HUES64 (cell line): ENCODE measurements around the gene MED12.
A peak's percentile ranks its signal among the peaks of the same experiment; 100 is the strongest.

Source experiments
- H3K27ac ChIP-seq: 2 replicates; pipeline ENCODE4 v1.7.0; 2013; ENCODE audit warnings: low read depth, low read length, inconsistent platforms
- H3K27me3 ChIP-seq: 2 replicates; pipeline ENCODE4 v1.6.1; 2013; ENCODE audit warnings: mild to moderate bottlenecking, low read length; ENCODE audit not compliant: insufficient read depth
- H3K36me3 ChIP-seq: 2 replicates; pipeline ENCODE4 v1.6.1; 2013; ENCODE audit warnings: mild to moderate bottlenecking, low read length; ENCODE audit not compliant: insufficient read depth
- H3K4me1 ChIP-seq: 2 replicates; pipeline ENCODE4 v1.6.1; 2013; ENCODE audit warnings: mild to moderate bottlenecking, low read length, moderate library complexity; ENCODE audit not compliant: insufficient read depth
- H3K4me3 ChIP-seq: 2 replicates; pipeline ENCODE4 v1.5.1; 2013; ENCODE audit warnings: mild to moderate bottlenecking, low read length, moderate library complexity
- H3K9ac ChIP-seq: 2 replicates; pipeline ENCODE4 v1.6.1; 2013; ENCODE audit warnings: mild to moderate bottlenecking, low read depth, low read length
- H3K9me3 ChIP-seq: 2 replicates; pipeline ENCODE4 v1.6.1; 2013; ENCODE audit warnings: low read depth, low read length; ENCODE audit not compliant: insufficient read depth
- WGBS: fragments of 150-250, 120-280 bp; methylation state at CpG from one replicate; pipeline ENCODE4 v1.1.7; 2013; ENCODE audit warnings: missing lambda C conversion rate; 5-methylcytosine and 5-hydroxymethylcytosine counted together

MED12 gene

GRCh38 chrX:71143508-71143907, 25.1 kb downstream of the MED12 start:
- 89% methylated on average over 6 of the region's 6 CpGs for WGBS
- no peak overlapping the region for H3K27ac ChIP-seq

DNA sequence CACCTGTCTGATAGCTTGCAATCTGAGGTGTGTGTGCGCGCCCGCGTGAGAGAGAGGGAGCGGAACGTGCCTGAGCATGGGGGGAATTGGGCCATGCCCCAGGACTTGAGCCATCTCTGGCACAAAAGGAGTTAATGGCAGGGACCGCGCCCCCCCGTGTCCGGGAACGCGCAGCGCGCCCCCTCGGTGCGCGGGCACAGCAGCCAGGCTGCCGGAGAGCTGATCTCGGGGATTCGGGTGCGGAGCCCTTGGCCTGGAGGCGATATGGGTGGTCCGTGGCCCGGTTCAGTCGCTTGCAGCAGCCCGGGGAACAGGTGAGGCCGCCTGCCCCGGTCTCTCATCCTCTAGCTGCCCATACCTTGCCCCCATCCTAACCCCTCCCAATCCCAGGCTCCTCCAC, 26.3 kb downstream of the MED12 start, which contains the start of gene NLGN3:
TSS of gene NLGN3 (plus strand) at position 191 of the 400 bp plus-strand sequence. CDS start 2,909 bp downstream, outside the sequence.
- H3K9ac ChIP-seq, result 0 out of 2 replicates have a peak within 1 kb of the TSS, but pooled peaks have one; percentile 36
- peaks cover 16% of the 10 kb centered on the region; the same call in 1 of the 2 replicates for H3K4me1 ChIP-seq
- WGBS, result 2% methylated on average over 28 of the region's 28 CpGs
- peak within 1 kb of the TSS; percentile 67 for H3K4me3 ChIP-seq
- H3K27me3 ChIP-seq, result no peaks in the 10 kb centered on the region
- H3K27ac ChIP-seq, result no peak within 1 kb of the TSS
- no peaks in the 10 kb centered on the region for H3K9me3 ChIP-seq
- peaks cover 11% of the 10 kb centered on the region; the same call in 1 of the 2 replicates for H3K36me3 ChIP-seq

More at GRCh38 chrX:71143508-71143907, 25.1 kb downstream of the MED12 start:
- no peak overlapping the region for H3K4me3 ChIP-seq
- H3K4me1 ChIP-seq, result peaks cover 16% of the 10 kb centered on the region; the same call in 1 of the 2 replicates
- H3K9ac ChIP-seq, result no peak overlapping the region
- H3K36me3 ChIP-seq, result peaks cover 18% of the 10 kb centered on the region
- H3K27me3 ChIP-seq, result no peaks in the 10 kb centered on the region
- no peaks in the 10 kb centered on the region for H3K9me3 ChIP-seq

DNA sequence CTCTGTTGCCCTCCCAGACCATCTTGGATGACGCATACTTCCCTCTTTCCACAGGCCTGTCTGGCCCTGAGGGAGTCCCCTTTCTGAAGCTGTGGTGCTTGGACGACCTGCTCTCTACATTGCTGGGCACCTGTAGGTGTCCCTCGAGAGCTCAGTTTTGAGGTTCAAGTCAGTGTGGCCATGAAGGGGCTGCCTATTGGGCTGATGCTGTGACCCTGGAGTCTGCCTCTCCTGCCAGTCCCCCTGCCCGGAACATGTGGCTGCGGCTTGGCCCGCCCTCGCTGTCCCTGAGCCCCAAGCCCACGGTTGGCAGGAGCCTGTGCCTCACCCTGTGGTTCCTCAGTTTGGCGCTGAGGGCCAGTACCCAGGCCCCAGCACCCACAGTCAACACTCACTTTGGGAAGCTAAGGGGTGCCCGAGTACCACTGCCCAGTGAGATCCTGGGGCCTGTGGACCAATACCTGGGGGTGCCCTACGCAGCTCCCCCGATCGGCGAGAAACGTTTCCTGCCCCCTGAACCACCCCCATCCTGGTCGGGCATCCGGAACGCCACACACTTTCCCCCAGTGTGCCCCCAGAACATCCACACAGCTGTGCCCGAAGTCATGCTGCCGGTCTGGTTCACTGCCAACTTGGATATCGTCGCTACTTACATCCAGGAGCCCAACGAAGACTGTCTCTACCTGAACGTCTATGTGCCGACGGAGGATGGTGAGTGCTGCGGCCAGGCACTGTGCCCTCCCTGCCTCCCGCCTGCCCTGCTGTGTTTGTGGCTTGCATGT, 29.3 kb downstream of the MED12 start:
- Histone ChIP-seq H3K4me3 (no peak overlapping the region), H3K27me3 (no peaks in the 10 kb centered on the region), H3K36me3 (no peaks in the 10 kb centered on the region), H3K27ac (no peak overlapping the region), H3K4me1 (peaks cover 16% of the 10 kb centered on the region; the same call in 1 of the 2 replicates), H3K9ac (no peak overlapping the region), H3K9me3 (no peaks in the 10 kb centered on the region)
- 89% methylated on average over 28 of the region's 28 CpGs for WGBS

- Histone ChIP-seq H3K4me1 (peaks cover 16% of the 10 kb centered on the region; the same call in 1 of the 2 replicates), H3K36me3 (no peaks in the 10 kb centered on the region), H3K9me3 (no peaks in the 10 kb centered on the region), H3K9ac (no peak overlapping the region), H3K27ac (no peak overlapping the region), H3K27me3 (no peaks in the 10 kb centered on the region), H3K4me3 (no peak overlapping the region)
- 80% methylated on average over 7 of the region's 8 CpGs for WGBS
Measured at GRCh38 chrX:71148278-71148663, 29.9 kb downstream of the MED12 start.

- H3K27me3 ChIP-seq, result no peaks in the 10 kb centered on the region
- H3K9me3 ChIP-seq, result no peaks in the 10 kb centered on the region
- no peak overlapping the region for H3K9ac ChIP-seq
- no peaks in the 10 kb centered on the region for H3K36me3 ChIP-seq
- H3K4me3 ChIP-seq, result no peak overlapping the region
- no peak overlapping the region for H3K27ac ChIP-seq
- peaks cover 11% of the 10 kb centered on the region; the same call in 1 of the 2 replicates for H3K4me1 ChIP-seq
- 80% methylated on average over 7 of the region's 7 CpGs for WGBS
Measured at GRCh38 chrX:71151366-71151765, 33.0 kb downstream of the MED12 start.

- no peak overlapping the region for H3K9ac ChIP-seq
- H3K4me1 ChIP-seq, result no peaks in the 10 kb centered on the region
- H3K27me3 ChIP-seq, result no peaks in the 10 kb centered on the region
- no peak overlapping the region for H3K27ac ChIP-seq
- H3K4me3 ChIP-seq, result no peak overlapping the region
- no peaks in the 10 kb centered on the region for H3K36me3 ChIP-seq
- WGBS, result 74% methylated on average over 5 of the region's 7 CpGs
- H3K9me3 ChIP-seq, result no peaks in the 10 kb centered on the region
Measured at GRCh38 chrX:71154196-71154595, 35.8 kb downstream of the MED12 start.

- no peak overlapping the region for H3K27ac ChIP-seq
Measured at GRCh38 chrX:71154641-71155040, 36.2 kb downstream of the MED12 start.

DNA sequence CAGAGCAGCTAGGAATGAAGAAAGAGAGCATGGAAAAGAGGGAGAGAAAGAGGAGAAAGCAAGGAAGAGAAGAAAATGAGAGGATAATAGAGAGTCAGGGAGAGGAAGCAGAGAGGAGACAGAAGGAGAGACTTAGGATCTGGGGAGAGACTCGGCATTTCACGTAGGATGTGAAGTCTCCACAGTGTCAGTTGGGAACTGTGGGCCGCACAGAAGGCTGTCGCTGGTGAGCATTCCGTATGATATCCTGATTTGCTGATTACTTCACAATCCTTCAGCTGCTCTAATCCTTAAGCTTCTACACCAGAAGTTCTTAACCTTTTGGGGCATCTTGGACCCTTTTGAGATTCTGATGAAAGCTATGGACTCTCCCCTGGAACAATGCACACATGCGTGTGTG, 40.2 kb downstream of the MED12 start:
- H3K4me3 ChIP-seq, result no peak overlapping the region
- no peak overlapping the region for H3K27ac ChIP-seq
- 94% methylated on average over 6 of the region's 6 CpGs for WGBS
- H3K9me3 ChIP-seq, result no peaks in the 10 kb centered on the region
- H3K9ac ChIP-seq, result no peak overlapping the region
- no peaks in the 10 kb centered on the region for H3K36me3 ChIP-seq
- no peaks in the 10 kb centered on the region for H3K27me3 ChIP-seq
- no peaks in the 10 kb centered on the region for H3K4me1 ChIP-seq

More at GRCh38 chrX:71154641-71155040, 36.2 kb downstream of the MED12 start:
- Histone ChIP-seq H3K27me3 (no peaks in the 10 kb centered on the region), H3K4me3 (no peak overlapping the region), H3K4me1 (no peaks in the 10 kb centered on the region), H3K9me3 (no peaks in the 10 kb centered on the region), H3K36me3 (no peaks in the 10 kb centered on the region), H3K9ac (no peak overlapping the region)
- 84% methylated on average over 3 of the region's 3 CpGs for WGBS

DNA sequence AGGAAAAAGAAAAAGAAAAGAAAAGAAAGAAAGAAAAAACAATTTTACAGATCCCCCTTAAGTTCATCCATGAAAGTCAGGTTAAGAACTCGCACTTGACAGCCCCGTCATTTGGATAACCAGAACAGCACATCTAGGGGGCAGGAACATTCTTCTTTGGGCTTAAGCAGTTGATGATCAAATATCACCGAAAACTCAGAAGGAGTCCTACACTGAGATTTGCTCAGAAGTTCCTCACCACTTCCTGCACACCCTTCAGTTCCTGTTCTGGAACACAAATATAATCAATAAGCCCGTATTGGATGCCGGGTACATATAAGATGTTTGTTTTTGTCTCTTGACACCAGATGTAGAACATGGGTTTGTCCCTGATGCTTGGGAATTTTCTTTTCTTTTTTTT, 40.9 kb downstream of the MED12 start:
- Histone ChIP-seq H3K9ac (no peak overlapping the region), H3K27ac (no peak overlapping the region), H3K36me3 (no peaks in the 10 kb centered on the region), H3K9me3 (no peaks in the 10 kb centered on the region), H3K4me1 (no peaks in the 10 kb centered on the region), H3K27me3 (no peaks in the 10 kb centered on the region), H3K4me3 (no peak overlapping the region)
- 96% methylated on average over 3 of the region's 5 CpGs for WGBS

DNA sequence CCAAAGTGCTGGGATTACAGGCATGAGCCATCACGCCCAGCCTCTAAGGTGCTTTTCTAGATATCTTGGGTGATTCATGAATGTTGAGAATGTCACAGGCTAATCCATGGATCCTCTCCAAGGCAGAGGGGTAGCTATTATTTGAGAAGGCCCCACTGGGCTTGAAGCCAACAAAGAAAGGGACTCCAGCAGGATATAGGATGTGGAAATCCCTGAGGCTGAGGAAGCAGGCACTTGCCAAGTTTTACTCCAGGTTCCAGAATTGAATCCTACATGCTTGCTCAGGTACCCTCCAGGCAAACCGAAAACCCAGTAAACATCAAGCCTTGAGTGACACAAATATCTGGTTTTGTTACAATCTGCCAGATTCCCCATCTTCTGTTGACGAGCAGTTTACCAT, 42.1 kb downstream of the MED12 start:
- 98% methylated on average over 3 of the region's 3 CpGs for WGBS
- no peaks in the 10 kb centered on the region for H3K27me3 ChIP-seq
- no peak overlapping the region for H3K4me3 ChIP-seq
- H3K4me1 ChIP-seq, result no peaks in the 10 kb centered on the region
- no peaks in the 10 kb centered on the region for H3K9me3 ChIP-seq
- no peak overlapping the region for H3K9ac ChIP-seq
- H3K27ac ChIP-seq, result no peak overlapping the region
- no peaks in the 10 kb centered on the region for H3K36me3 ChIP-seq

- Histone ChIP-seq H3K4me1 (no peaks in the 10 kb centered on the region), H3K9me3 (no peaks in the 10 kb centered on the region), H3K9ac (no peak overlapping the region), H3K27me3 (no peaks in the 10 kb centered on the region), H3K27ac (no peak overlapping the region), H3K4me3 (no peak overlapping the region), H3K36me3 (0 out of 2 replicates have a peak, but pooled peaks cover 3% of the 10 kb centered on the region)
- 71% methylated on average over 4 of the region's 4 CpGs for WGBS
Measured at GRCh38 chrX:71162981-71163380, 44.6 kb downstream of the MED12 start.
